Lower leg skin (tissue), 4 donors: ENCODE data around the gene GAS7. TPM values are rescaled to one million over a fixed set of nuclear protein-coding genes. Genes with fewer than 3 reads are reported as not detected.

ENCODE experiments used
- DNase-seq, 2 donors: peaks; one replicate each; pipeline ENCODE4 v3.0.0-alpha.2; 2019; ENCODE audit warnings: low spot score in 2 of 2
- H3K4me3 ChIP-seq: fragments of 200-600 bp; sonication (generic); 2 replicates; pipeline ENCODE4 v1.5.1; 2017; ENCODE audit warnings: mild to moderate bottlenecking, low read depth; ENCODE audit not compliant: poor library complexity, severe bottlenecking
- CTCF ChIP-seq, 3 donors: fragments of 450-650 bp; IDR thresholded peaks; one replicate each; pipeline ENCODE4 v1.5.1; 2016; ENCODE audit warnings: antibody characterized with exemption in 3 of 3, mild to moderate bottlenecking in 3 of 3, moderate library complexity in 2 of 3
- POLR2A ChIP-seq, 2 donors: fragments of 450-650 bp; IDR thresholded peaks; one replicate each; pipeline ENCODE4 v1.6.1; 2016 to 2017; ENCODE audit warnings: antibody characterized with exemption in 2 of 2, mild to moderate bottlenecking in 1 of 2, moderate library complexity in 1 of 2
- WGBS, 2 donors: methylation state at CpG; one replicate each; pipeline ENCODE4 v1.1.5; 2018; 5-methylcytosine and 5-hydroxymethylcytosine counted together
- intact Hi-C: fragments of 100-400 bp; cut with DNase I; formaldehyde crosslinking; loops from one replicate; pipeline ENCODE4 v1.15.0; 2023; ENCODE audit warnings: low total_unique reads
- total RNA-seq, 4 donors: library from RNA; depleted of rRNA; stranded (reverse); fragments of >200 nt; gene quantifications; one replicate each; pipeline ENCODE4 v1.1.0, GENCODE V29; 2016

Gene GAS7
- total RNA-seq, 4 donors from 2014 or later, result 97.8 to 148 (median 117) TPM

DNA sequence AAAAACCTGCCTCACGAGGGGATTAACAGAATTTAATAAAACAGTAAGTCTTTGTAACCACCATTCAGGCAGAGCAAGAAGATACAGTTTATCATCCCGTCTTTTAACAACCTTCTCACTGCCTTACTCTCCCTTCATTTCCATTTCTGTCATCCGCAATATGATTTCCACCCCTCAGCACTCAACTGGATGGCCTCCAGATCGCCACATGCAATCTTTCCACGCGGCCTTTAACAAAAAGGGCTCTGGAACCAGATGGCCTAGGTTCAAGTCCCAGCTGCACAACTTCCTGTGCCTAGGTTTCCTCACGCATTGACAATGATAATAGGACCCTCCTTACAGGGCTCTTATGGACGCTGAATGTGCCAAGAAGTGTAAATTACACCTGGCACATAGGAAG, 103.6 kb downstream of the GAS7 start:
- WGBS, 2 donors, result 62 to 66% methylated on average over 8 of the region's 8 CpGs
- TF ChIP-seq CTCF (IDR thresholded peaks at IDR 0.05) (no peak), POLR2A (IDR thresholded peaks at IDR 0.05) (no peak)
- intact Hi-C loops, result no loop called here
- H3K4me3 ChIP-seq, result no peak overlapping the region
- no peak for DNase-seq

GRCh38 chr17:10092595-10092994, 105.8 kb downstream of the GAS7 start:
- intact Hi-C loops, result no loop called here
- WGBS, 2 donors, result 88 to 93% methylated on average over 2 of the region's 2 CpGs
- H3K4me3 ChIP-seq, result no peak overlapping the region
- peak in 1 of 2 donors; percentile 65 for DNase-seq
- TF ChIP-seq POLR2A (IDR thresholded peaks at IDR 0.05) (no peak), CTCF (IDR thresholded peaks at IDR 0.05) (no peak)

- WGBS, 2 donors, result 85 to 86% methylated on average over 5 of the region's 5 CpGs
- no peak for TF ChIP-seq CTCF (IDR thresholded peaks at IDR 0.05)
- no peak for TF ChIP-seq POLR2A (IDR thresholded peaks at IDR 0.05)
- DNase-seq, result peak in 1 of 2 donors; percentile 65
- intact Hi-C loops, result no loop called here
- H3K4me3 ChIP-seq, result no peak overlapping the region
Observed at GRCh38 chr17:10091046-10091445, 107.4 kb downstream of the GAS7 start.

DNA sequence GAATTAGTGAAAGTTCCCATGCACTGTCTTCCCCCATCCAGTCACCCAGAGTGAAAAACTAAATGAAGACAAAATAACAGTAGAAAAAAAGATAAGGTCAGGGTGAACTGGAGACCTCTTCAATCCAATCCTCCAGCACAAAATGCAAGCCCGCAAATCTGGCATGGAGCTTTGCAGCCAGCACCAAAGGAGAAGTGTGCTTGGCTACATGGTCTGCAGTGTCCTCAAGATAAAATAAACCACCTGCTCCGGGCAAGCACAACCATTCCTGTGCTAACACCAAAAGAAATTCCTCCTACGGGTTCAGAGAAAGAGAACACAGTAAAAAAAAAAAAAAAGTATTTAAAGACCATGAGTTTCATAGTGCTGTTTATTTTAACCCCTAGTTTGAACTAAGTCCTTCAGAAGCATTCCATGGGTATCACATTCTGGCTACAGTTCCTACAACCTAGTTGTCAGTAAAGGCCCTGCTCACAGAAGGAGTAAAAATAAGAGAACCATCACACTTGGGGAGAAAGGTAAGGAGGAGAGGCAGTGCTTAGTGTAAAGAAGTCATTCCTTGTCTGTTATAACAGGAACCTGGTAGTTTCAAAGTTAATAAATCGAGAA, 109.1 kb downstream of the GAS7 start:
- DNase-seq, result peak in 1 of 2 donors; percentile 70
- no peak overlapping the region for H3K4me3 ChIP-seq

DNA sequence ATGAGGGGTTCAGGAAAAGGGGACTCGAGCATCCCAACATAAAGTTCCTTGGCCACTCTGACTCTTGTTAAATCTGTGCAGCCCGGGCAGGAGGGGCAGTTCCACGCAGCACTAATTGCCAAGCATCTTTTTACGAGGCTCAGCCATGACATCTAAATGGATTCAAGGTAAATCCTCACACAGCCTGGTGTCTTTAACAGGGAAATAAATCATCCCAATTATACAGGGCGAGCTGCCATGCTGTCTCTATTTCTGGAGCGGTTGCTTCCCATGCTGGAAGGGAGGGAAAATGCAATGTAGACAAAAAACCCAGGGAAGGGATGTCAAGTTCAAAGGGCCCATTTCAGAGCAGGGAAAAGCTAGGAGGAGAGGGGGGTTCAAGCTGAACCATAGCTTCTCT, 110.0 kb downstream of the GAS7 start:
- peak in 1 of 2 donors; percentile 43 for DNase-seq
- no peak overlapping the region for H3K4me3 ChIP-seq
- intact Hi-C loops, result no loop called here
- 37 to 53% methylated on average over 6 of the region's 6 CpGs for WGBS, 2 donors
- TF ChIP-seq POLR2A (IDR thresholded peaks at IDR 0.05) (no peak), CTCF (IDR thresholded peaks at IDR 0.05) (no peak)

More for the DNA sequence above, 109.1 kb downstream of the GAS7 start:
- intact Hi-C loops, result no loop called here
- TF ChIP-seq POLR2A (IDR thresholded peaks at IDR 0.05) (no peak), CTCF (IDR thresholded peaks at IDR 0.05) (no peak)
- WGBS, 2 donors, result 69 to 76% methylated on average over 4 of the region's 4 CpGs

DNA sequence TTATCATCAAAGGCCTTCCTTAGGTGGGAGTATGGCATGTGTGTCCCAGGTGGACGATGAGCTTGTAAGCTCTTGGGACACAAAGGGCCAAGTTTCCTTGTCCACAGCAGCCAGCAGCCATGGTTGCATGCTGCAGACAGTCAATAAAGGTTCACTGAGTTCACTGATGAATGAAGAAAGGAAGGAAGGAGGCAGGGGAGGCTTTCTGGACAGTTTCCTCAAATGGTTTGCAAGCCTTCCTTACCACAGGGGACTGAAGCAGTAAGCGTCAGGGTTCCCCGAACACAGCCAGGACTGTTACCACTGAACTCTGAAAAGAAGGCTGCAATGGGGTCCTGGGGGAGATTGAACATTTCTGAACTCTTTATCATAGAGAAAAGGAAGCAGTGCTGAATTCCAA, 111.1 kb downstream of the GAS7 start:
- TF ChIP-seq POLR2A (IDR thresholded peaks at IDR 0.05) (no peak), CTCF (IDR thresholded peaks at IDR 0.05) (no peak)
- WGBS, 2 donors, result 70% methylated on average over 3 of the region's 3 CpGs
- no peak overlapping the region for H3K4me3 ChIP-seq
- peak in 1 of 2 donors; percentile 66 for DNase-seq
- intact Hi-C loops, result no loop called here
